Measurements from ENCODE around the gene IGFL2.

Gene IGFL2

GRCh38 chr19:46118136-46118535 lies 29.9 kb upstream of the IGFL2 start:
- no peaks in the 10 kb centered on the region for H3K27me3 ChIP-seq (ENCODE audit: control insufficient read depth, insufficient read depth, low read length)
- peaks cover 10% of the 10 kb centered on the region for H3K4me1 ChIP-seq (ENCODE audit: control insufficient read depth, insufficient read depth, low read length)
- H3K36me3 ChIP-seq (ENCODE audit: control insufficient read depth, insufficient read depth, low read length), result no peaks in the 10 kb centered on the region
- H3K4me3 ChIP-seq (ENCODE audit: low read depth, low read length), result no peak overlapping the region
- H3K27ac ChIP-seq (ENCODE audit: low read depth, low read length), result no peak overlapping the region
- no peaks in the 10 kb centered on the region for H3K9me3 ChIP-seq (ENCODE audit: control insufficient read depth, insufficient read depth, low read length)
- no peak overlapping the region for H3K9ac ChIP-seq (ENCODE audit: low read depth, low read length)

GRCh38 chr19:46124638-46125115 lies 23.4 kb upstream of the IGFL2 start, which contains the start of gene IGFL3:
TSS of gene IGFL3 (minus strand) at chr19:46124688. CDS start at chr19:46124649, 39 bp downstream.
- Histone ChIP-seq H3K36me3 (ENCODE audit: control insufficient read depth, insufficient read depth, low read length) (no peaks in the 10 kb centered on the region), H3K9ac (ENCODE audit: low read depth, low read length) (no peak within 1 kb of the TSS), H3K27ac (ENCODE audit: low read depth, low read length) (no peak within 1 kb of the TSS), H3K4me1 (ENCODE audit: control insufficient read depth, insufficient read depth, low read length) (peaks cover 10% of the 10 kb centered on the region), H3K9me3 (ENCODE audit: control insufficient read depth, insufficient read depth, low read length) (no peaks in the 10 kb centered on the region), H3K27me3 (ENCODE audit: control insufficient read depth, insufficient read depth, low read length) (no peaks in the 10 kb centered on the region), H3K4me3 (ENCODE audit: low read depth, low read length) (no peak within 1 kb of the TSS)

DNA sequence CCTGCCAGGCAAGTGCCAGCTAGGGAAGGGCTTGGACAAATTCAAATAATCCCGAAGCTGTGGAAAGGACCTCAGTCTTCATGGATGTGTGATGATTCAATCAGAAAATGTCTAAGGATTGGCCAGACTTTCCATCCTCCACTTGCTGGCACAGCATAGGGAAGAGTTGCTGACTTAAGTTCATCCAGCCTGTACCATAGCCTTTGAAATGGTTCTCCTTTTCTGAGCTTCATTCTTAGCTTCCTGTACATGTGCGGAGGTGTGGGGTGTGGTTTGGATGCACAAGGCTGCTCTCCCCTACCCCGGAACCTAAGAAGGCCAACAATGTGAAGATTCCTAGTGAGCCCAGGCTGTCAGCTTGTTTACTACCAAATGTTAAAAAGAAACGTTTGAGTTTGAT lies 22.6 kb upstream of the IGFL2 start:
- H3K4me3 ChIP-seq (ENCODE audit: low read depth, low read length), result no peak overlapping the region
- H3K9ac ChIP-seq (ENCODE audit: low read depth, low read length), result no peak overlapping the region
- H3K27ac ChIP-seq (ENCODE audit: low read depth, low read length), result no peak overlapping the region
- H3K36me3 ChIP-seq (ENCODE audit: control insufficient read depth, insufficient read depth, low read length), result no peaks in the 10 kb centered on the region
- no peaks in the 10 kb centered on the region for H3K27me3 ChIP-seq (ENCODE audit: control insufficient read depth, insufficient read depth, low read length)
- H3K4me1 ChIP-seq (ENCODE audit: control insufficient read depth, insufficient read depth, low read length), result peaks cover 10% of the 10 kb centered on the region
- no peaks in the 10 kb centered on the region for H3K9me3 ChIP-seq (ENCODE audit: control insufficient read depth, insufficient read depth, low read length)

GRCh38 chr19:46126086-46126580 lies 21.9 kb upstream of the IGFL2 start:
- Histone ChIP-seq H3K4me1 (ENCODE audit: control insufficient read depth, insufficient read depth, low read length) (peaks cover 10% of the 10 kb centered on the region), H3K9me3 (ENCODE audit: control insufficient read depth, insufficient read depth, low read length) (no peaks in the 10 kb centered on the region), H3K27ac (ENCODE audit: low read depth, low read length) (no peak overlapping the region), H3K4me3 (ENCODE audit: low read depth, low read length) (no peak overlapping the region), H3K36me3 (ENCODE audit: control insufficient read depth, insufficient read depth, low read length) (no peaks in the 10 kb centered on the region), H3K9ac (ENCODE audit: low read depth, low read length) (no peak overlapping the region), H3K27me3 (ENCODE audit: control insufficient read depth, insufficient read depth, low read length) (no peaks in the 10 kb centered on the region)

- Histone ChIP-seq H3K27ac (ENCODE audit: low read depth, low read length) (peak overlapping the region; percentile 98), H3K9ac (ENCODE audit: low read depth, low read length) (no peak overlapping the region), H3K4me3 (ENCODE audit: low read depth, low read length) (no peak overlapping the region), H3K27me3 (ENCODE audit: control insufficient read depth, insufficient read depth, low read length) (no peaks in the 10 kb centered on the region), H3K9me3 (ENCODE audit: control insufficient read depth, insufficient read depth, low read length) (peaks cover 9% of the 10 kb centered on the region), H3K4me1 (ENCODE audit: control insufficient read depth, insufficient read depth, low read length) (peaks cover 19% of the 10 kb centered on the region), H3K36me3 (ENCODE audit: control insufficient read depth, insufficient read depth, low read length) (no peaks in the 10 kb centered on the region)
Observed at GRCh38 chr19:46131485-46132143, 16.4 kb upstream of the IGFL2 start.

- Histone ChIP-seq H3K4me1 (ENCODE audit: control insufficient read depth, insufficient read depth, low read length) (peaks cover 19% of the 10 kb centered on the region), H3K4me3 (ENCODE audit: low read depth, low read length) (peak overlapping the region; percentile 38; the same call in 1 of the 2 replicates), H3K36me3 (ENCODE audit: control insufficient read depth, insufficient read depth, low read length) (no peaks in the 10 kb centered on the region), H3K27me3 (ENCODE audit: control insufficient read depth, insufficient read depth, low read length) (no peaks in the 10 kb centered on the region), H3K9ac (ENCODE audit: low read depth, low read length) (peak overlapping the region; percentile 77), H3K27ac (ENCODE audit: low read depth, low read length) (peak overlapping the region; percentile 98), H3K9me3 (ENCODE audit: control insufficient read depth, insufficient read depth, low read length) (peaks cover 9% of the 10 kb centered on the region)
Observed at GRCh38 chr19:46132508-46133100, 15.4 kb upstream of the IGFL2 start.

DNA sequence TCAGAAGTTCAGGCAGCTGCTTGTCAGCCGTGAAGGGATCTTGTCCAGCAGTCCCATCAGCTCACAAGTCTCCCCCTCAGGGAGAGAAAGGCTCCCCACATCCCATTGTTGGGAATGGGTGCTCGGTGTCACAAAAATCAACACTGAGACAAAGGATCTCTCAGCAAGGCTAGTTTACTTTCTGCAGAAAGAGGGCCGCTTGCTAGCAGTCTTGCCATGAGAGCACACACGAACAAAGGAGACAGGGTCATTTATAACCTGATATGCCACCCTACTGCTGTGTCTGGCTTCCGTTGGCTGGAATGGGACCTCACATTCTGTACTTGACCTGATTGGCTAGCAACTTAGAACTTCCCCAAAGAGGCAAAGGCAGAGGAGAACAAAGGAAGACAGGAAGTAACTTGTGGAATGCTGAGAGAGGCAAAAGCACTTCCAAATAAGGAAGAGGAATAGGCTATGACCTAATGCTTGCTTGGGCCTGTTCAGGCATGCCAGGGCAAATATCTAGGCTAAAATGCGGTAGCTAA lies 14.9 kb upstream of the IGFL2 start:
- peak overlapping the region; percentile 98 for H3K27ac ChIP-seq (ENCODE audit: low read depth, low read length)
- H3K4me1 ChIP-seq (ENCODE audit: control insufficient read depth, insufficient read depth, low read length), result peaks cover 19% of the 10 kb centered on the region
- H3K4me3 ChIP-seq (ENCODE audit: low read depth, low read length), result peak overlapping the region; percentile 38; the same call in 1 of the 2 replicates
- H3K36me3 ChIP-seq (ENCODE audit: control insufficient read depth, insufficient read depth, low read length), result no peaks in the 10 kb centered on the region
- peaks cover 9% of the 10 kb centered on the region for H3K9me3 ChIP-seq (ENCODE audit: control insufficient read depth, insufficient read depth, low read length)
- peak overlapping the region; percentile 77 for H3K9ac ChIP-seq (ENCODE audit: low read depth, low read length)
- no peaks in the 10 kb centered on the region for H3K27me3 ChIP-seq (ENCODE audit: control insufficient read depth, insufficient read depth, low read length)

GRCh38 chr19:46133777-46134241 lies 14.2 kb upstream of the IGFL2 start:
- H3K27ac ChIP-seq (ENCODE audit: low read depth, low read length), result peak overlapping the region; percentile 98
- peaks cover 19% of the 10 kb centered on the region for H3K4me1 ChIP-seq (ENCODE audit: control insufficient read depth, insufficient read depth, low read length)
- H3K36me3 ChIP-seq (ENCODE audit: control insufficient read depth, insufficient read depth, low read length), result no peaks in the 10 kb centered on the region
- H3K9ac ChIP-seq (ENCODE audit: low read depth, low read length), result peak overlapping the region; percentile 73
- H3K27me3 ChIP-seq (ENCODE audit: control insufficient read depth, insufficient read depth, low read length), result no peaks in the 10 kb centered on the region
- H3K9me3 ChIP-seq (ENCODE audit: control insufficient read depth, insufficient read depth, low read length), result peaks cover 9% of the 10 kb centered on the region
- H3K4me3 ChIP-seq (ENCODE audit: low read depth, low read length), result no peak overlapping the region

DNA sequence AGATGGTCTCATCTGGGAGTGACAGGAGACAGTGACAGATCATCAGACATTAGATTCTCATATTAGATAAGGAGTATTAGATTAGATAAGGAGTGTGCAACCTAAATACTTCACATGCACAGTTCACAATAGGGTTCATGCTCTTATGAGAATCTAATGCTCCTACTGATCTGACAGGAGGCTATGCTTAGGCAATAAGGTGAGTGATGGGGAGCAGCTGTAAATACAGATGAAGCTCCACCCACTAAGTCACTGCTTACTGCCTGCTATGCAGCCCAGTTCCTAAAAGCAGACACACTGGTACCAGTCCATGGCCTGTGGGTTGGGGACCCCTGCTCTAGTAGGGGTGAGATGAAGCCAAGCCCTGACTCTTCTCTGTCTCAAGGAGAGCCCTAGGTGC lies 13.5 kb upstream of the IGFL2 start:
- Histone ChIP-seq H3K36me3 (ENCODE audit: control insufficient read depth, insufficient read depth, low read length) (no peaks in the 10 kb centered on the region), H3K4me3 (ENCODE audit: low read depth, low read length) (no peak overlapping the region), H3K4me1 (ENCODE audit: control insufficient read depth, insufficient read depth, low read length) (peaks cover 19% of the 10 kb centered on the region), H3K9ac (ENCODE audit: low read depth, low read length) (0 out of 2 replicates have a peak overlapping the region, but pooled peaks have one; percentile 37), H3K27ac (ENCODE audit: low read depth, low read length) (peak overlapping the region; percentile 98), H3K9me3 (ENCODE audit: control insufficient read depth, insufficient read depth, low read length) (peaks cover 9% of the 10 kb centered on the region), H3K27me3 (ENCODE audit: control insufficient read depth, insufficient read depth, low read length) (no peaks in the 10 kb centered on the region)

GRCh38 chr19:46137915-46138473 lies 10.0 kb upstream of the IGFL2 start:
- Histone ChIP-seq H3K36me3 (ENCODE audit: control insufficient read depth, insufficient read depth, low read length) (no peaks in the 10 kb centered on the region), H3K27ac (ENCODE audit: low read depth, low read length) (no peak overlapping the region), H3K27me3 (ENCODE audit: control insufficient read depth, insufficient read depth, low read length) (no peaks in the 10 kb centered on the region), H3K9ac (ENCODE audit: low read depth, low read length) (no peak overlapping the region), H3K4me3 (ENCODE audit: low read depth, low read length) (no peak overlapping the region), H3K4me1 (ENCODE audit: control insufficient read depth, insufficient read depth, low read length) (peaks cover 12% of the 10 kb centered on the region), H3K9me3 (ENCODE audit: control insufficient read depth, insufficient read depth, low read length) (peaks cover 5% of the 10 kb centered on the region)
